MM.1S (cell line): Measurements from ENCODE around the gene RRAD.
A peak's percentile ranks its signal among the peaks of the same experiment; 100 is the strongest.

Source experiments
- DNase-seq: peaks from one replicate; pipeline ENCODE4 v3.0.0-alpha.2; 2015
- H2AFZ ChIP-seq: fragments of 300-600 bp; sonication (generic); 2 replicates; pipeline ENCODE4 v1.6.0; 2016; ENCODE audit warnings: antibody characterized with exemption, low read length
- H3F3A ChIP-seq: fragments of 300-600 bp; sonication (generic); 2 replicates; pipeline ENCODE4 v1.6.1; 2016; ENCODE audit warnings: mild to moderate bottlenecking, antibody characterized with exemption, low read length, moderate library complexity, mixed read lengths; ENCODE audit not compliant: insufficient read depth
- H3K27ac ChIP-seq: fragments of 300-600 bp; sonication (generic); 2 replicates; pipeline ENCODE4 v1.5.1; 2016; ENCODE audit warnings: mild to moderate bottlenecking, low read length
- H3K27me3 ChIP-seq: fragments of 300-600 bp; sonication (generic); replicated peaks from 2 replicates; pipeline ENCODE4 v1.6.0; 2016; ENCODE audit warnings: low read length; ENCODE audit not compliant: insufficient read depth
- H3K36me3 ChIP-seq: fragments of 300-600 bp; sonication (generic); replicated peaks from 2 replicates; pipeline ENCODE4 v1.6.1; 2016; ENCODE audit warnings: mild to moderate bottlenecking, low read length, mixed read lengths; ENCODE audit not compliant: insufficient read depth
- H3K4me1 ChIP-seq: fragments of 300-600 bp; sonication (generic); 2 replicates; pipeline ENCODE4 v1.6.1; 2016; ENCODE audit warnings: low read length, mixed read lengths
- H3K4me2 ChIP-seq: fragments of 300-600 bp; sonication (generic); 2 replicates; pipeline ENCODE4 v1.6.0; 2016; ENCODE audit warnings: low read depth, low read length
- H3K4me3 ChIP-seq: fragments of 300-600 bp; sonication (generic); 2 replicates; pipeline ENCODE4 v1.5.1; 2016; ENCODE audit warnings: low read length, mixed read lengths
- H3K79me2 ChIP-seq: fragments of 300-600 bp; sonication (generic); 2 replicates; pipeline ENCODE4 v1.6.1; 2016; ENCODE audit warnings: mixed run types, low read length, mixed read lengths
- H3K9ac ChIP-seq: fragments of 300-600 bp; sonication (generic); 2 replicates; pipeline ENCODE4 v1.6.1; 2016; ENCODE audit warnings: low read length, mixed read lengths
- H3K9me2 ChIP-seq: fragments of 300-600 bp; sonication (generic); replicated peaks from 2 replicates; pipeline ENCODE4 v1.6.1; 2016; ENCODE audit warnings: mild to moderate bottlenecking, low read length, mixed read lengths; ENCODE audit not compliant: insufficient read depth
- H3K9me3 ChIP-seq: fragments of 300-600 bp; sonication (generic); replicated peaks from 2 replicates; pipeline ENCODE4 v1.6.1; 2016; ENCODE audit warnings: mild to moderate bottlenecking, low read length, mixed read lengths; ENCODE audit not compliant: insufficient read depth
- H4K20me1 ChIP-seq: fragments of 300-600 bp; sonication (generic); 2 replicates; pipeline ENCODE4 v1.6.1; 2016; ENCODE audit warnings: mild to moderate bottlenecking, low read length, moderate library complexity, mixed read lengths; ENCODE audit not compliant: insufficient read depth
- EZH2 ChIP-seq: fragments of 300-600 bp; sonication (generic); optimal IDR thresholded peaks from 2 replicates; pipeline ENCODE3; 2017; ENCODE audit warnings: low read depth, mild to moderate bottlenecking, antibody characterized with exemption, low read length, mixed read lengths
- EZH2phosphoT487 ChIP-seq: fragments of 300-600 bp; sonication (generic); IDR thresholded peaks from 2 replicates; pipeline ENCODE4 v1.6.1; 2018; ENCODE audit warnings: antibody characterized with exemption, low read length
- TF ChIP-seq, protein P1 (sequence below): fragments of 300-600 bp; sonication (generic); IDR thresholded peaks from 2 replicates; pipeline ENCODE4 v1.5.1; 2016; ENCODE audit warnings: antibody characterized with exemption, low read length, mixed read lengths

Gene RRAD

DNA sequence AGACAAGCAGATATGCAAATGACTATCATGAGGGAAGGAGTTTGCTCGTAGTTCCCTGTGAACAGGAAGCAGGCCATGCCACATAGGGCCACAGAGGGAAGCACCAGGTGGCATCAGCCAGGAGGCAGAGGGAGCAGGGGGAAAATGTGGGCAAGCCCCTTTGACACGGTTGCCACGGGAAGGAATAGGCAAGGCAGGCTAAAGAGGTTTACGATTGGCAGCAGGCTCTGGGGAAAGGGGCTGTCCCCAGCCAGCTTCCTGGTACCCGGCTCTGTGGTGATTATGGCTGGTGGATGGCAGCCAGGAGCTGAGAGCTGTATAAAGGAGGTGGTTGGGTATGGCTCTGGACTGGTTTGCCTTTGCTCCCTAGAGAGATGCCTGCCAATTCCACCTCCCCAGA lies 36.6 kb upstream of the RRAD start:
- TF ChIP-seq EZH2phosphoT487, result no peak
- TF ChIP-seq, protein P1, sequence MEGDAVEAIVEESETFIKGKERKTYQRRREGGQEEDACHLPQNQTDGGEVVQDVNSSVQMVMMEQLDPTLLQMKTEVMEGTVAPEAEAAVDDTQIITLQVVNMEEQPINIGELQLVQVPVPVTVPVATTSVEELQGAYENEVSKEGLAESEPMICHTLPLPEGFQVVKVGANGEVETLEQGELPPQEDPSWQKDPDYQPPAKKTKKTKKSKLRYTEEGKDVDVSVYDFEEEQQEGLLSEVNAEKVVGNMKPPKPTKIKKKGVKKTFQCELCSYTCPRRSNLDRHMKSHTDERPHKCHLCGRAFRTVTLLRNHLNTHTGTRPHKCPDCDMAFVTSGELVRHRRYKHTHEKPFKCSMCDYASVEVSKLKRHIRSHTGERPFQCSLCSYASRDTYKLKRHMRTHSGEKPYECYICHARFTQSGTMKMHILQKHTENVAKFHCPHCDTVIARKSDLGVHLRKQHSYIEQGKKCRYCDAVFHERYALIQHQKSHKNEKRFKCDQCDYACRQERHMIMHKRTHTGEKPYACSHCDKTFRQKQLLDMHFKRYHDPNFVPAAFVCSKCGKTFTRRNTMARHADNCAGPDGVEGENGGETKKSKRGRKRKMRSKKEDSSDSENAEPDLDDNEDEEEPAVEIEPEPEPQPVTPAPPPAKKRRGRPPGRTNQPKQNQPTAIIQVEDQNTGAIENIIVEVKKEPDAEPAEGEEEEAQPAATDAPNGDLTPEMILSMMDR, result no peak
- TF ChIP-seq EZH2, result no peak
- no peak overlapping the region for H3K4me3 ChIP-seq
- H3K9me3 ChIP-seq, result no peaks in the 10 kb centered on the region
- no peaks in the 10 kb centered on the region for H3K4me1 ChIP-seq
- peaks cover 15% of the 10 kb centered on the region for H3K27me3 ChIP-seq
- H4K20me1 ChIP-seq, result no peaks in the 10 kb centered on the region
- H3F3A ChIP-seq, result no peaks in the 10 kb centered on the region
- no peak overlapping the region for H3K27ac ChIP-seq
- H3K9me2 ChIP-seq, result no peaks in the 10 kb centered on the region
- no peaks in the 10 kb centered on the region for H3K36me3 ChIP-seq
- no peak overlapping the region for H2AFZ ChIP-seq
- H3K79me2 ChIP-seq, result no peaks in the 10 kb centered on the region
- no peak overlapping the region for H3K4me2 ChIP-seq
- H3K9ac ChIP-seq, result no peak overlapping the region
- DNase-seq, result no peak

DNA sequence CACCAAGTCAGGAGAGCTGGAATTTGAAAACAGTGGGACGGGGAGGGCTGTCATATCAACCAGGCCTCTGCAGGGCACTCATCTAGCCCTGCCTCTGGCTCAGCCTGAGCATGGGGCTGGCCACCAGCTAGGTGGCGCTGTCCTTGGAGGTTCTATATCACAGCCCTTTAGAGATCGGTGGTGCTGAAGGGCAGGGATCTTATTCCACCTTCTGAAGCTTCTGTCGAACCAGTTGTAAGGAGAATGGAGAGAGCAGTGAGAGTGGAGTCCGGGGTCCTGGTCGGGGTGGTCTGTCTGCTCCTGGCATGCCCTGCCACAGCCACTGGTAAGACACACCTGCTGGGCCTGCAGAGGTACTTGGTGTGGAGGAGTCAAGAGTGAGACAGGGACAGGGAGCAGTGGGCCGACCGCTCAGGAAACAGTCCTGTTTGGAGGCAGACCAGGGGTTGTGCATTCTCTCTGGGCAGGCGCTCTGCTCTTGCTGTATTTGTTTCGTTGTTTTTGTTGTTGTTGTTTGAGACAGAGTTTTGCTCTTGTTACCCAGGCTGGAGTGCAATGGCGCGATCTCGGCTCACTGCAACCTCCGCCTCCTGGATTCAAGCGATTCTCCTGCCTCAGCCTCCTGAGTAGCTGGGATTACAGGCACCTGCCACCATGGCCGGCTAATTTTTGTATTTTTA lies 35.9 kb upstream of the RRAD start, which contains the start of gene CES3:
Gene CES3, plus strand, starts transcription at position 202 of the 680 bp plus-strand sequence. Its CDS starts 42 bp downstream, at position 244.
- H4K20me1 ChIP-seq, result no peaks in the 10 kb centered on the region
- peaks cover 13% of the 10 kb centered on the region for H3K27me3 ChIP-seq
- no peak within 1 kb of the TSS for H3K27ac ChIP-seq
- H3F3A ChIP-seq, result no peaks in the 10 kb centered on the region
- H3K4me1 ChIP-seq, result no peaks in the 10 kb centered on the region
- H3K9me3 ChIP-seq, result no peaks in the 10 kb centered on the region
- no peaks in the 10 kb centered on the region for H3K79me2 ChIP-seq
- H2AFZ ChIP-seq, result peak within 1 kb of the TSS; percentile 87
- TF ChIP-seq EZH2phosphoT487 (no peak), EZH2 (no peak)
- TF ChIP-seq, protein P1, result peak; percentile 96
- peak within 1 kb of the TSS; percentile 47; the same call in 1 of the 2 replicates for H3K4me3 ChIP-seq
- peak within 1 kb of the TSS; percentile 55 for H3K4me2 ChIP-seq
- peak; percentile 77 for DNase-seq
- peak within 1 kb of the TSS; percentile 13; the same call in 1 of the 2 replicates for H3K9ac ChIP-seq
- no peaks in the 10 kb centered on the region for H3K9me2 ChIP-seq
- no peaks in the 10 kb centered on the region for H3K36me3 ChIP-seq

DNA sequence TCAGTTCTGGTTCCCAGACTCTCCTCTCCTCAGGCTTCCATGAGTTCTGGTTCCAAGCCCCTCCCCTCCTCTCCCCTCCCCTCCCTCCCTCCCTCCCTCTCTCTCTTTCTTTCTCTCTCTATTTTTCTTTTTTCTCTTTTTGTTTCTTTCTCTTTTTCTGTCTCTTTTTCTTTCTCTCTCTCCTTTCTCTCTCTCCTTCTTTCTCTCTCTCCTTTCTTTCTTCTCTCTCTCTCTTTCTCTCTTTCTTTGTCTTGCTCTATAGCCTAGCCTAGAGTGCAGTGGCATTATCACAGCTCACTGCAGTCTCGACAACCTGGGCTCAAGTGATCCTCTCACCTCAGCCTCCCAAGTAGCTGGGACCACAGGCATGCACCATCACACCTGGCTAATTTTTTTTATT lies 34.9 kb upstream of the RRAD start:
- no peaks in the 10 kb centered on the region for H3K36me3 ChIP-seq
- H4K20me1 ChIP-seq, result no peaks in the 10 kb centered on the region
- H3K4me1 ChIP-seq, result no peaks in the 10 kb centered on the region
- H3K9me3 ChIP-seq, result no peaks in the 10 kb centered on the region
- H3K27ac ChIP-seq, result no peak overlapping the region
- H3K4me2 ChIP-seq, result no peak overlapping the region
- H3K27me3 ChIP-seq, result peaks cover 9% of the 10 kb centered on the region
- no peak for DNase-seq
- TF ChIP-seq EZH2phosphoT487 (no peak), EZH2 (no peak)
- TF ChIP-seq, protein P1, result no peak
- no peak overlapping the region for H2AFZ ChIP-seq
- no peaks in the 10 kb centered on the region for H3K9me2 ChIP-seq
- H3K79me2 ChIP-seq, result no peaks in the 10 kb centered on the region
- no peak overlapping the region for H3K4me3 ChIP-seq
- no peaks in the 10 kb centered on the region for H3F3A ChIP-seq
- no peak overlapping the region for H3K9ac ChIP-seq
